Measurements from ENCODE around the gene DTD1. TPM values are rescaled to one million over a fixed set of nuclear protein-coding genes. Genes with fewer than 3 reads are reported as not detected.
A peak's percentile ranks its signal among the peaks of the same experiment; 100 is the strongest.

Gene DTD1
- total RNA-seq, 2 experiments from 2014 or later: 40.7 to 54.6 TPM

DNA sequence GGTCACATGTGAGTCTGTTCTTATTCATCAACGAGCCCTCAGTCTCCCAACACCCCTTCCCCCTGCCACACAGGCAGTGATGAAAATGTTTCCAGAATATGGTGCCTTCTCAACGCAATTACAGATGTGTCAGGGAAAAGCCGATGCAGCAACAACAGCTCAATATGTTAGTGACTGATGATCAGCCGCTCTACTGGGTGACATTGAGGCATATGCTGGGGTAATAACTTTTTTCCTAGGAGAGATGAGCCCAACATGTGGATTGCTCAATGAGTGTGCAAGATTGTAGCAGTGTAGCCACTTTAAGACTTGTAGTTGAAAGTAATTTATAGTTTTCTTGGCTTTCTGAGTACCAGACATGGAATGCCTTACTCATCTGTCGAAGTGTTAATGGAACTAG is 49.4 kb downstream of the DTD1 start:
- Mint-ChIP-seq H3K9me3 (ENCODE audit: low read depth) (no peaks in the 10 kb centered on the region), H3K27ac (no peak overlapping the region), H3K4me1 (peaks cover 12% of the 10 kb centered on the region), H3K4me3 (no peak overlapping the region), H3K27me3 (no peaks in the 10 kb centered on the region), H3K36me3 (ENCODE audit: low read depth) (peaks cover 7% of the 10 kb centered on the region)
- POLR2A ChIA-PET: no interaction called here
- ATAC-seq: no peak
- intact Hi-C loops (cut with DNase I, micrococcal nuclease): loop anchor here in 1 of 2 experiments (10.0 kb wide), 1 partner anchor 568 kb away; no protein-coding TSS in a partner anchor
- CTCF ChIA-PET: interaction anchor here (0.7 kb wide), 1 partner anchor 236 kb away, joined by 3 read pairs; no protein-coding TSS in a partner anchor
- DNase-seq: no peak

DNA sequence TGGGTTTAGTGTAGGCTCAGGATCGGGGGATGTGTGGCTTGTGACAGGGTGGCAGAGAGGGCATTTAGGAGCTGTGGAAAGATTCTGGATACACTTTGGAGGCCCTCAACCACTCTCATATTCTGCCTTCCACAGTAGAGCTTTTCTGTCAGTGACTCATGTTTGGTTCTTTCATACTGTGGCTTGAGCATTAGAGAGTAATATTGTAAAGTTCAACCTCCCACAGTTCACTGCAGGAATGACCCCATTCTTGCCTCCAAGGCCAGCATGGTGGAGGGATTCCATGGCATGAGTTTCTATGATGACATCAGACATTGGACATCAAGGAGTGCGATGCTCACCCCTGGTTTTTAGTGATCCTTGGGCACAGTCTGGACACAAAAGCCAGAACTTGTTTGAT is 50.9 kb downstream of the DTD1 start:
- no peak for ATAC-seq
- H3K4me1 Mint-ChIP-seq: peaks cover 12% of the 10 kb centered on the region
- no peak overlapping the region for H3K27ac Mint-ChIP-seq
- H3K4me3 Mint-ChIP-seq: no peak overlapping the region
- H3K9me3 Mint-ChIP-seq (ENCODE audit: low read depth): no peaks in the 10 kb centered on the region
- no peak for DNase-seq
- ChIA-PET POLR2A (no interaction called here), CTCF (interaction anchor here (0.6 kb wide), 1 partner anchor 659 kb away, joined by 3 read pairs; no protein-coding TSS in a partner anchor)
- H3K27me3 Mint-ChIP-seq: no peaks in the 10 kb centered on the region
- intact Hi-C loops (cut with DNase I, micrococcal nuclease): loop anchor here in 1 of 2 experiments (10.0 kb wide), 1 partner anchor 566 kb away; no protein-coding TSS in a partner anchor
- peaks cover 6% of the 10 kb centered on the region for H3K36me3 Mint-ChIP-seq (ENCODE audit: low read depth)

DNA sequence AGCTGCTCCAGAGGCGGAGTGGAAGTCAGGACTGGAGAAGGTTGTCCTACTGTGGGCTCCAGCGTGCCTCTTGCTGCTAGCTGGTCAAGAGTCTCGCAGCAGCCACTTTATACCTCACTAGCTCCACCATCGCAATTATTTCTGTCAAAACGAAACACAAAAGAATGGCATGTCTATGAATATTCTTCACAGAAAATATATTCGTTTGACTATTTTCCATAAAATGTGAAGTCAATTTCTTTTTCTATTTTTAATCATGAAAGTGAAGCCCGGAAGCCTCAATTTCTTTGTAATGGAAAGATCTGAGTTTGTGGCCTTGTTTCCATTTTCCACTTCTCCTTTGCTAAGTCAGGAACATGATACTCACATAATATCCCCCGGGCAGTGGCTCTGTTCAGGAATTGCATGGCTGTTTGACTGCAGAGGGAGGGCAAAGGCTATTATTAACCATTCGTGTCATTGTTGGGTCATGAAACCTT is 51.7 kb downstream of the DTD1 start:
- H3K4me1 Mint-ChIP-seq: peaks cover 12% of the 10 kb centered on the region
- intact Hi-C loops (cut with DNase I, micrococcal nuclease): loop anchor here in 1 of 2 experiments (10.0 kb wide), 1 partner anchor 565 kb away; no protein-coding TSS in a partner anchor
- H3K36me3 Mint-ChIP-seq (ENCODE audit: low read depth): peaks cover 6% of the 10 kb centered on the region
- H3K27ac Mint-ChIP-seq: no peak overlapping the region
- DNase-seq (no peak), ATAC-seq (no peak)
- H3K4me3 Mint-ChIP-seq: no peak overlapping the region
- POLR2A ChIA-PET: no interaction called here
- CTCF ChIA-PET: no interaction called here
- no peaks in the 10 kb centered on the region for H3K27me3 Mint-ChIP-seq
- H3K9me3 Mint-ChIP-seq (ENCODE audit: low read depth): no peaks in the 10 kb centered on the region

DNA sequence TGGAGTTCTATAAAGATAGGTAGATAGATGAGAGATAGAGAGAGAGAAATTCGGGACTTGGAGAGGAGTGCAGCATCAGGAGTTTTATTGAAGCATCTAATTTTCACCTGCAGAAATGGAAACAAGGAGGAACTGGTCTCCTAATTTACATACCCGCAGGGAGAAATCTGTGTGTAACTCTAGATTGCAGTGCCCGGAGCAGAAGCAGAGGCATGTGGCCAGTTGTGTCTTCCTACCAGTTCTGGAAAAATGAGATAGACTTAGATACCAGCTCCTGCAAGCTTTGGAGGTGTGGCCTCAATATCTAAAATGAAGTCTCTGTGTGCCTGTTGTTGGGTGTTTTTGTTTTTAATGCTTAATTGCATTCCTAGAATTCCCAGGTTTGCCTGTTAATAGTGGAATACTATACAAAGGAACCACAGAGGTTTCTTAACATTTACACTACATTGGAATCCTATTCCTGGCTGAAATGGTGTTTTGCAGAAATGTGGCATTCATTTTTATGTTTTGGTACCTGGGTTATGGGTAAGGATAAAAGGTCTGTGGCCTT is 57.4 kb downstream of the DTD1 start:
- no peak overlapping the region for H3K27ac Mint-ChIP-seq
- intact Hi-C loops (cut with DNase I, micrococcal nuclease): no loop called here
- ChIA-PET POLR2A (no interaction called here), CTCF (no interaction called here)
- ATAC-seq: no peak
- no peak overlapping the region for H3K4me3 Mint-ChIP-seq
- peaks cover 3% of the 10 kb centered on the region for H3K36me3 Mint-ChIP-seq (ENCODE audit: low read depth)
- no peaks in the 10 kb centered on the region for H3K4me1 Mint-ChIP-seq
- no peak for DNase-seq
- H3K27me3 Mint-ChIP-seq: no peaks in the 10 kb centered on the region
- no peaks in the 10 kb centered on the region for H3K9me3 Mint-ChIP-seq (ENCODE audit: low read depth)

DNA sequence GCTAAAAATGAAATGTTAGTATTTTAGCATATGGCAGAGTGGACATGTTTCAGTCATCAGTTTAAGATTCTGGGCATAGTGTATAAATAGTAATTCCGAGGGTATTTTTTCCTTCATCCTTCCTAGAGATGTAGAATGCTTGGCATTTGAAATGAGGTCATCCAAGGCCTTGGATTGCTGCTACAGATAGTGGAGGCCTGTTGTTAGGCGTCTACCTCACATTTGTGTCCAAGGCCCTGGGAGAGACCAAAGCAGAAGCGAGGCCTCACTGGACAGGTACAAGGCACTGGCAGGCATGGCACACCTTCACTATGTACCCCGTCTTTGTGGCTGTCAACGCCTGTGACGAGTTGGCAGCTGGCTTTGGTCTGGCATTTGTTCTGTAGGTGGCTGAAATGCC is 58.0 kb downstream of the DTD1 start:
- Mint-ChIP-seq H3K4me1 (no peaks in the 10 kb centered on the region), H3K9me3 (ENCODE audit: low read depth) (no peaks in the 10 kb centered on the region), H3K4me3 (no peak overlapping the region), H3K27ac (no peak overlapping the region), H3K27me3 (no peaks in the 10 kb centered on the region), H3K36me3 (ENCODE audit: low read depth) (peaks cover 4% of the 10 kb centered on the region)
- ATAC-seq (no peak), DNase-seq (no peak)
- ChIA-PET CTCF (no interaction called here), POLR2A (no interaction called here)
- intact Hi-C loops (cut with DNase I, micrococcal nuclease): no loop called here

DNA sequence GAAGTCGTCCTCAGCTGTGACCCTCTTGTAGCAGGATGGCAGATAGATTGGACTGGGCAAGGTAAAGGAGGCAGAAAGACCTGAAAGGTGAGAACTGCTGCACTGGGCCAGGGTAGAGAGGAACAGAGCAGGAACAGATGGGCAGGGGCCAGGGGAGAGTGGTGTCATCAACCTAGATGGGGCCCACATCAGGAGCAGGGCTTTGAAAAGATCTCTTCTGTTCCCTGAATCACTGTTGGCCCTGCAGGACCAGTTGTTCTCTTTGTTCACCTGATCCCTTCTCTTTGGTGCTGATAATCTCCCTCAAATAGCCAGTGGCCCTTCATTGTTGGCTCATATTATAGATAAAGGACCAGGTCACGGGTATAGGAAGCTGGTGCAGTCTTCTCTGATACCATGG is 59.9 kb downstream of the DTD1 start:
- no peaks in the 10 kb centered on the region for H3K4me1 Mint-ChIP-seq
- ChIA-PET POLR2A (no interaction called here), CTCF (no interaction called here)
- H3K9me3 Mint-ChIP-seq (ENCODE audit: low read depth): no peaks in the 10 kb centered on the region
- no peak overlapping the region for H3K27ac Mint-ChIP-seq
- peaks cover 6% of the 10 kb centered on the region for H3K36me3 Mint-ChIP-seq (ENCODE audit: low read depth)
- no peaks in the 10 kb centered on the region for H3K27me3 Mint-ChIP-seq
- no peak overlapping the region for H3K4me3 Mint-ChIP-seq
- DNase-seq: no peak
- intact Hi-C loops (cut with DNase I, micrococcal nuclease): no loop called here
- no peak for ATAC-seq

DNA sequence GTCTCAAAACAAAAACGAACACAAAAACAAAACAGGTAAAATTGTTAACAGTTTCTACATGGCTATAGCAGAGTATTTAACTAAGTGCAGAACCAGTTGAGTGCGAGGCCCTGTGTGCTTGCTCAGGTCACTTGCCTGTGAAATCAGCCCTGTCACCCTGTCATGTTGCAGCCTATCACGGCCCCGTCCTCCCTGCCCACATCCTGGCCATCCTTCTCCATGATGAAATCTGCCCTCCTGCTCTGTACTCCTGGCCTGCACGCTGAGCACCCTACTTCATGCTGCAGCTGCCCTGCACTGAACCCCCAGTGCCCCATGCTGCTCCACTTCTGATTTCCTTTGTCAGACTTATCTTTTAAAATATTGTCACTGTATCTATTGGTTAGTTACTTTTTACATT is 62.4 kb downstream of the DTD1 start:
- Mint-ChIP-seq H3K27me3 (no peaks in the 10 kb centered on the region), H3K36me3 (ENCODE audit: low read depth) (peaks cover 4% of the 10 kb centered on the region), H3K4me3 (no peak overlapping the region), H3K9me3 (ENCODE audit: low read depth) (no peaks in the 10 kb centered on the region), H3K4me1 (no peaks in the 10 kb centered on the region), H3K27ac (peak overlapping the region; percentile 20)
- DNase-seq: no peak
- ChIA-PET CTCF (interaction anchor here (0.7 kb wide), 2 partner anchors 12 to 663 kb away, joined by 3 read pairs; no protein-coding TSS in a partner anchor), POLR2A (no interaction called here)
- intact Hi-C loops (cut with DNase I, micrococcal nuclease): no loop called here
- ATAC-seq: no peak

DNA sequence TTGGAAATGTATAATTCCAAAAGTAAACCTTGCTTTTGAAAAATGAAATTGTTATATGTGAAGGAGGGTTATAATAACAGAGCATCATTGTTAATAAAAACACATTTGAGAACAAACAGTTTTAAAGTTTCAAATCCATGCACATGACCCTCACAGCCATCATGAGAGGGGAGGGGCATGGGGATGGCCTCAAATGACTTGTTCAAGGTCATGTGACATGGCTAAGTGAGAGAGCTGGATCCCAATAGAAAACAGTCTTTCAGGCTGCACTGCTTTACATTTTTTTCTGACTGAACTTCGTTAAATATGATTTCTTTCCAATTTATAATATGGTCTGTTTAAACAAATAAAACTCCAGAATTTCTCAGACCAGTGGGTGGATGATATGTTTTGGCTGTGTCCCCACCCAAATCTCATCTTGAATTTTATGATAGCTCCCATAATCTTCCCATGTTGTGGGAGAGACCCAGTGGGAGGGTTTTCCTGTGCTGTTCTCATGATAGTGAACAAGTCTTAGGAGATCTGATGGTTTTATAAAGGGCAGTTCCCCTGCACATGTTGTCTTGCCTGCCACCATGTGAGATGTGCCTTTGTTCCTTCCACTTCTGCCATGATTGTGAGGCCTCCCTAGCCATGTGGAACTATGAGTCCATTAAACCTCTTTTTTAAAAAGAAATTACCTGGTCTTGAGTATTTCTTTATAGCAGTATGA is 66.0 kb downstream of the DTD1 start:
- H3K27ac Mint-ChIP-seq: no peak overlapping the region
- H3K4me1 Mint-ChIP-seq: no peaks in the 10 kb centered on the region
- H3K27me3 Mint-ChIP-seq: no peaks in the 10 kb centered on the region
- intact Hi-C loops (cut with DNase I, micrococcal nuclease): no loop called here
- CTCF ChIA-PET: no interaction called here
- no peak for DNase-seq
- H3K36me3 Mint-ChIP-seq (ENCODE audit: low read depth): peaks cover 6% of the 10 kb centered on the region
- H3K9me3 Mint-ChIP-seq (ENCODE audit: low read depth): no peaks in the 10 kb centered on the region
- H3K4me3 Mint-ChIP-seq: no peak overlapping the region
- POLR2A ChIA-PET: no interaction called here
- no peak for ATAC-seq

DNA sequence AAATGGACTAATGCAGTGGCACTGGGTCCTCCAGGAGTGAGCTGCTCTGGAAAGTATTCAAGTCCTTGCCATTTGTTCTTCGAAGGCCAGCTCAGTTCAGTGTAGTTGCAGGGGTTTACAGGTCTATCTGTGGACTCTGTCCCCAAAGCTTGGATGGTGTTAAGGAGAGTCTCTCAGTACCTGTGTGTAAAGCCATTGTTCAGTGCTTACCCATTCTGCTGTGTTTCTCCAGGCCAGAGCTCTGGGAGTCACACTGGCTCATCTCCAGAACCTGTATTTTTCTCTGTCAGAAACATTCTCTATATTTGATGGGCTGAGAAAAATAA is 66.6 kb downstream of the DTD1 start:
- no peak overlapping the region for H3K27ac Mint-ChIP-seq
- ATAC-seq (no peak), DNase-seq (no peak)
- H3K27me3 Mint-ChIP-seq: no peaks in the 10 kb centered on the region
- CTCF ChIA-PET: interaction anchor here (0.6 to 1.0 kb wide), 2 partner anchors 22 to 685 kb away, joined by 3 read pairs; no protein-coding TSS in a partner anchor
- H3K9me3 Mint-ChIP-seq (ENCODE audit: low read depth): no peaks in the 10 kb centered on the region
- POLR2A ChIA-PET: no interaction called here
- peaks cover 6% of the 10 kb centered on the region for H3K36me3 Mint-ChIP-seq (ENCODE audit: low read depth)
- intact Hi-C loops (cut with DNase I, micrococcal nuclease): no loop called here
- no peak overlapping the region for H3K4me3 Mint-ChIP-seq
- H3K4me1 Mint-ChIP-seq: no peaks in the 10 kb centered on the region

DNA sequence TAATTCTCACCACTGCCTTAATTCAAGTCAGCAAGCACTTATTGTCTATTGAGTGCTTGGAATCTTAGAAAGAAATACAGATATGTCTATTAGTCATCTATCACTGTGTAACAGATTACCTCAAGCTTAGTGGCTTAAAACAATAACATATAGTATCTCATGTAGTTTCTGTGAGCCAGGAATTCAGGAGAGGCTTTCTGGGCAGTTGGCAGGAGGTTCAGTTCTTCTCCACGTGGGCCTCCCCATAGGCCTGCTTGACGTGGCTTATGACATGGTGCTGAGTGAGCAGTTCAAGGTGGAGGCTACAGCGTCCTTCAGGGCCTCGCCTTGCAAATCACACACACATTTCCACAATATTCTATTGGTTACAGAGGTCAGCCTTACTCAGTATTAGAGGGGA is 69.7 kb downstream of the DTD1 start:
- ChIA-PET CTCF (interaction anchor here (0.5 kb wide), 1 partner anchor 62 kb away, joined by 3 read pairs; no protein-coding TSS in a partner anchor), POLR2A (no interaction called here)
- no peak for ATAC-seq
- Mint-ChIP-seq H3K27me3 (no peaks in the 10 kb centered on the region), H3K4me1 (no peaks in the 10 kb centered on the region), H3K9me3 (ENCODE audit: low read depth) (no peaks in the 10 kb centered on the region), H3K27ac (no peak overlapping the region), H3K36me3 (ENCODE audit: low read depth) (peaks cover 4% of the 10 kb centered on the region), H3K4me3 (no peak overlapping the region)
- intact Hi-C loops (cut with DNase I, micrococcal nuclease): no loop called here
- no peak for DNase-seq

DNA sequence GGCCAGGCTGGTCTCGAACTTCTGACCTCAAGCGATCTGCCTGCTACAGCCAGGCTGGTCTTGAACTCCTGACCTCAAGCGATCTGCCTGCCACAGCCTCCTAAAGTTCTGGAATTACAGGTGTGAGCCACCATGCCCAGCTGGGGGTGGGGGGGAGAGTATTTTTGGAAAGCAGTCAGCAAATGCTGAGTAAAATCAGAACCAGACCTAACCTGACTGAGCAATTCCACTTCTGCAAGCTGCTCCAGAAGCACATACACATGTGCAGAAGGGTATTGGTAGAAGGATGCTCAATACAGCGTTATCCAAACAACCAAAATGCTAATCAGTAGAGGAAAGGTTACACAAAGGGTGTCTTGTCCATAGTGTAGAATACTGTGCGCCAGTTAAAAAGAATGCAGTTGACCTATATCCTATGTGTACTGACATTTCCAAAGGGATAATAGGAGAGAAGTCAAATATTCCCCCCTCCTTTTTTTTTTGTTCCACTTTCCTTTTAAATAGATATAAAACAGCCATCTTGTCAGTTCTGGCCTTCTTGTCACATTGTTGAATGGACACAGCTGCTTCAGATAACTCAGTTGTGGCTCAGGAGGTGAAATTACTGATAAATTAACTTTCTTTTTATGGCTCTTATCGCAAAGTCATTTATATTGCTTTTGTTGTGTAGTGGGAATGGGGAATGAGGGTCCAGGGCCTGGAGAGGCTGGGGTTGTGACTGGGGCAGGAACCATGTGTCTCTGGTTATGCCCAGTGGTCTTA is 74.6 kb downstream of the DTD1 start:
- intact Hi-C loops (cut with DNase I, micrococcal nuclease): no loop called here
- Mint-ChIP-seq H3K27me3 (no peaks in the 10 kb centered on the region), H3K9me3 (ENCODE audit: low read depth) (no peaks in the 10 kb centered on the region), H3K36me3 (ENCODE audit: low read depth) (peaks cover 2% of the 10 kb centered on the region), H3K4me3 (no peak overlapping the region), H3K4me1 (no peaks in the 10 kb centered on the region), H3K27ac (no peak overlapping the region)
- ChIA-PET CTCF (no interaction called here), POLR2A (no interaction called here)
- ATAC-seq (peak; percentile 33), DNase-seq (peak; percentile 23)

DNA sequence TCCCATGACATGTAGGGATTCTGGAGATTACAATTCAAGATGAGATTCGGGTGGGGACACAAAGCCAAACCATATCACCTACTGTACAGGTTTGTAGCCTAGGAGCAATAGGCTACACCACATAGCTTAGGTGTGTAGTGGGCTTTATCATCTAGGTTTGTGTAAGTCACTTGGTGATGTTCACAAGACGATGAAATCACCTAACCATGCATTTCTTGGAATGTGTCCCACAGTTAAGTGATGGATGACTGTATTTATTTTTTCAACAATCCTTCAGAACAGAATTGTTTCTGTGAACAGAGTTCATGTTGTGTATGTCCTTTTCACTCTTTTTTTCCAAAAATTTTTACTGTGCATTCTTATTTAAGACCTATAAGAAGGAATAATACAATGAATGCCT is 76.1 kb downstream of the DTD1 start:
- intact Hi-C loops (cut with DNase I, micrococcal nuclease): no loop called here
- H3K27ac Mint-ChIP-seq: no peak overlapping the region
- no peaks in the 10 kb centered on the region for H3K9me3 Mint-ChIP-seq (ENCODE audit: low read depth)
- no peak for ATAC-seq
- no peaks in the 10 kb centered on the region for H3K36me3 Mint-ChIP-seq (ENCODE audit: low read depth)
- ChIA-PET CTCF (no interaction called here), POLR2A (no interaction called here)
- no peaks in the 10 kb centered on the region for H3K4me1 Mint-ChIP-seq
- H3K4me3 Mint-ChIP-seq: no peak overlapping the region
- DNase-seq: no peak
- no peaks in the 10 kb centered on the region for H3K27me3 Mint-ChIP-seq

Measured in activated CD4-positive, alpha-beta T cell treated with anti-CD3 and anti-CD28 coated beads for 36 hours (primary cell).